Caco-2 (cell line): Measurements from ENCODE around the gene CSMD2. TPM values are rescaled to one million over a fixed set of nuclear protein-coding genes. Genes with fewer than 3 reads are reported as not detected.

Experiments used
- BruUV-seq: library from RNA; stranded (reverse); fragments of 400-500 nt; replicated peaks from 2 replicates; lab custom pipeline; 2021; lab: Mats Ljungman, UMichigan
- CTCF ChIA-PET: fragments of 300-600 bp; sonication (Branson Sonifier 250); formaldehyde crosslinking; loops from one replicate; lab custom pipeline; 2022; ENCODE audit warnings: antibody characterized with exemption; lab: Charles Lee
- POLR2A ChIA-PET: fragments of 300-600 bp; sonication (Branson Sonifier 250); formaldehyde crosslinking; loops from one replicate; lab custom pipeline; 2022; ENCODE audit warnings: antibody characterized with exemption; lab: Charles Lee
- DNase-seq, 2 experiments: peaks; one replicate each; pipeline versions ENCODE4 v3.0.0 to v3.0.0-alpha.2; 2020 to 2022
- H3K27me3 ChIP-seq: replicated peaks from 2 replicates; pipeline ENCODE4 v1.6.0; 2011; ENCODE audit warnings: low read length; ENCODE audit not compliant: control insufficient read depth, insufficient read depth
- H3K36me3 ChIP-seq: 2 replicates; pipeline ENCODE4 v1.5.1; 2011; ENCODE audit warnings: low read length; ENCODE audit not compliant: control insufficient read depth, insufficient read depth
- H3K4me1 ChIP-seq: fragments of 250-450 bp; sonication (Bioruptor Pico); 2 replicates; pipeline ENCODE4 v1.5.1; 2020; ENCODE audit warnings: mild to moderate bottlenecking
- H3K4me3 ChIP-seq: 2 replicates; pipeline ENCODE4 v1.5.1; 2011; ENCODE audit warnings: low read depth, mild to moderate bottlenecking, control low read depth, low read length
- H3K9me3 ChIP-seq: fragments of 250-450 bp; sonication (Bioruptor Pico); 2 replicates; pipeline ENCODE4 v1.5.1; 2020; ENCODE audit warnings: mild to moderate bottlenecking, moderate library complexity
- H3K27ac Mint-ChIP-seq: one replicate; pipeline ENCODE4 v1.8.0; 2022; ENCODE audit warnings: mixed read lengths; ENCODE audit not compliant: unreplicated experiment
- H3K27me3 Mint-ChIP-seq: one replicate; pipeline ENCODE4 v1.8.0; 2022; ENCODE audit warnings: mixed read lengths; ENCODE audit not compliant: insufficient read depth, unreplicated experiment
- H3K36me3 Mint-ChIP-seq: one replicate; pipeline ENCODE4 v1.8.0; 2022; ENCODE audit warnings: mild to moderate bottlenecking, mixed read lengths; ENCODE audit not compliant: insufficient read depth, unreplicated experiment
- H3K4me1 Mint-ChIP-seq: one replicate; pipeline ENCODE4 v1.8.0; 2022; ENCODE audit warnings: low read depth, mixed read lengths; ENCODE audit not compliant: unreplicated experiment
- H3K4me3 Mint-ChIP-seq: one replicate; pipeline ENCODE4 v1.8.0; 2022; ENCODE audit warnings: mild to moderate bottlenecking, moderate library complexity, mixed read lengths; ENCODE audit not compliant: unreplicated experiment
- H3K9me3 Mint-ChIP-seq: one replicate; pipeline ENCODE4 v1.8.0; 2022; ENCODE audit warnings: mixed read lengths; ENCODE audit not compliant: unreplicated experiment
- intact Hi-C: fragments of 100-400 bp; cut with micrococcal nuclease; formaldehyde crosslinking; loops from one replicate; pipeline ENCODE4 v1.10.0; 2022; ENCODE audit not compliant: unreplicated experiment
- total RNA-seq: library from RNA; stranded (reverse); gene quantifications from 2 replicates; pipeline ENCODE4 v1.2.3, GENCODE V29; 2022
- TF ChIP-seq, protein P1 (sequence below), 2 experiments: fragments of 200-600 bp in 1 of 2; IDR thresholded peaks; 1 replicate in 1 of 2; 2 replicates in 1 of 2; pipeline versions ENCODE4 v1.5.1 to v1.8.0; 2011 to 2022; ENCODE audit warnings: antibody characterized with exemption in 1 of 2, control low read depth in 1 of 2, inconsistent platforms in 1 of 2, low read depth in 1 of 2, low read length in 1 of 2, mild to moderate bottlenecking in 1 of 2, moderate library complexity in 1 of 2; ENCODE audit not compliant: insufficient read depth in 1 of 2, severe bottlenecking in 1 of 2, unreplicated experiment in 1 of 2

The CSMD2 gene
- total RNA-seq, 1 experiment from 2014 or later, result not detected

- Mint-ChIP-seq H3K36me3 (no peaks in the 10 kb centered on the region), H3K4me3 (no peak overlapping the region), H3K27me3 (peaks cover 7% of the 10 kb centered on the region), H3K27ac (no peak overlapping the region), H3K4me1 (no peaks in the 10 kb centered on the region), H3K9me3 (no peaks in the 10 kb centered on the region)
- H3K9me3 ChIP-seq, result no peaks in the 10 kb centered on the region
- ChIA-PET CTCF (no interaction called here), POLR2A (no interaction called here)
- DNase-seq, result no peak
- intact Hi-C loops, result no loop called here
- H3K36me3 ChIP-seq, result no peaks in the 10 kb centered on the region
- TF ChIP-seq, protein P1, sequence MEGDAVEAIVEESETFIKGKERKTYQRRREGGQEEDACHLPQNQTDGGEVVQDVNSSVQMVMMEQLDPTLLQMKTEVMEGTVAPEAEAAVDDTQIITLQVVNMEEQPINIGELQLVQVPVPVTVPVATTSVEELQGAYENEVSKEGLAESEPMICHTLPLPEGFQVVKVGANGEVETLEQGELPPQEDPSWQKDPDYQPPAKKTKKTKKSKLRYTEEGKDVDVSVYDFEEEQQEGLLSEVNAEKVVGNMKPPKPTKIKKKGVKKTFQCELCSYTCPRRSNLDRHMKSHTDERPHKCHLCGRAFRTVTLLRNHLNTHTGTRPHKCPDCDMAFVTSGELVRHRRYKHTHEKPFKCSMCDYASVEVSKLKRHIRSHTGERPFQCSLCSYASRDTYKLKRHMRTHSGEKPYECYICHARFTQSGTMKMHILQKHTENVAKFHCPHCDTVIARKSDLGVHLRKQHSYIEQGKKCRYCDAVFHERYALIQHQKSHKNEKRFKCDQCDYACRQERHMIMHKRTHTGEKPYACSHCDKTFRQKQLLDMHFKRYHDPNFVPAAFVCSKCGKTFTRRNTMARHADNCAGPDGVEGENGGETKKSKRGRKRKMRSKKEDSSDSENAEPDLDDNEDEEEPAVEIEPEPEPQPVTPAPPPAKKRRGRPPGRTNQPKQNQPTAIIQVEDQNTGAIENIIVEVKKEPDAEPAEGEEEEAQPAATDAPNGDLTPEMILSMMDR (IDR thresholded peaks at IDR 0.05; ENCODE audit: insufficient read depth in 1 of 2, low read depth in 1 of 2, low read length in 1 of 2, severe bottlenecking in 1 of 2, unreplicated experiment in 1 of 2), result no peak
- H3K27me3 ChIP-seq, result no peaks in the 10 kb centered on the region
- no peak overlapping the region for H3K4me3 ChIP-seq
- BruUV-seq, result no TSS peak
- no peaks in the 10 kb centered on the region for H3K4me1 ChIP-seq
These were observed 437.7 kb downstream of the CSMD2 start for GRCh38 chr1:33727310-33727709.

DNA sequence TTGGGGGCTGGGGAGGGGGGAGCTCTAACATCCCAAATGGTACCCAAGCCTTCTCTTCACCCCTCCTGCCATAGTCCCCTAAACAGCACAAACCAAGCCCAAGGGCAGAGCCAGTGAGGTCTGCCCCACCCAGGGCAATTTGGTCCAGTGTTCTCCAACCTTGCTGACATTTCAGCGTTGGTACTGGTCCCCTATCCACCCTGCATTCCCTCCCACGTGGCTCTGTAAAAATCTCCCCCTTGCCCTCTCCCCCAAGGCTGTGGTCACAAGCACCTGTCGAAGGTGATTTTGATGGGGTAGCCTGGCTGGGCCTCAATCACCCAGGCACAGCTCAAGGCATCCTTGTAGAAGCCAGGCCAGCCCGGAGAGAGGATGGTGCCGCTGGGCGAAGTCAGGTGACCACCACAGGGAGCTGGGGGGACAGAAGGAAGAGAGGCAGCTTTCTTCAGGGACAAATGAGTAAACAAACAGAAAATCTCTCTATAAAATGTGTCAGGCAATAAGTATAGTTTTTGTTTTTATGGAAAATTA, 438.7 kb downstream of the CSMD2 start:
- POLR2A ChIA-PET, result no interaction called here

DNA sequence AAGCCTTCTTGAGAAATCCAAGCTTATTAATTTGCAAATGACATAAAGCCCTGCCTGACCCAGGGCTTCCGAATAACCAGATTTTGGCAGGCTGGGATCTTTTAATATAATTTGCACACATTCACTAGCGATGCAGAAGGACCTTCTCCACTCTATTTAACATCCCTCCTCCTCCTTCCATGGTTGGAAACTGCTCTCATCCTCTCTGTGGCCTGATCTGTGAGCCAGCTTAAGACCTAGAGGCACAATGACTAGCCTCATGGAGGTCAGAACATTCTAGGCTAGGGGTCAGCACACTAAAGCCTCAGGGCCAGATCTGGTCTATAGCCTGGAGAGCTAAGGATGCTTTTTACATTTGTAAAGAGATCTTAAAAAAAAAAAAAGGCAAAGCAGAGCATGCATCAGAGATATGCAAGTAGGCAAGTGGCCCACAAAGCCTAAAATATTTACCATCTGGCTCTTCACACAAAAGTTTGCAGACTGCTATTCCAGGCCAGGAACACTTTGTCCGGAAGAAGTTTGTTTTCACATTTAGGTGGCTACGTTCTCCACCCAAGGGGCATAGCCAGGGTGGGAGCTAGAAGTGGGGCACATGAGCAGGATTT, 439.4 kb downstream of the CSMD2 start:
- Mint-ChIP-seq H3K4me1 (no peaks in the 10 kb centered on the region), H3K27me3 (peaks cover 4% of the 10 kb centered on the region), H3K9me3 (no peaks in the 10 kb centered on the region), H3K4me3 (no peak overlapping the region), H3K27ac (no peak overlapping the region), H3K36me3 (no peaks in the 10 kb centered on the region)
- Histone ChIP-seq H3K36me3 (no peaks in the 10 kb centered on the region), H3K4me3 (no peak overlapping the region), H3K4me1 (no peaks in the 10 kb centered on the region), H3K9me3 (no peaks in the 10 kb centered on the region), H3K27me3 (no peaks in the 10 kb centered on the region)
- TF ChIP-seq, protein P1 (IDR thresholded peaks at IDR 0.05; ENCODE audit: insufficient read depth in 1 of 2, low read depth in 1 of 2, low read length in 1 of 2, severe bottlenecking in 1 of 2, unreplicated experiment in 1 of 2), result no peak
- ChIA-PET CTCF (no interaction called here), POLR2A (no interaction called here)
- intact Hi-C loops, result no loop called here
- no TSS peak for BruUV-seq
- DNase-seq, result no peak

More for the DNA sequence above, 438.7 kb downstream of the CSMD2 start:
- TF ChIP-seq, protein P1 (IDR thresholded peaks at IDR 0.05; ENCODE audit: insufficient read depth in 1 of 2, low read depth in 1 of 2, low read length in 1 of 2, severe bottlenecking in 1 of 2, unreplicated experiment in 1 of 2), result no peak
- no peaks in the 10 kb centered on the region for H3K9me3 Mint-ChIP-seq
- CTCF ChIA-PET, result no interaction called here
- H3K27ac Mint-ChIP-seq, result no peak overlapping the region
- H3K4me3 Mint-ChIP-seq, result no peak overlapping the region
- H3K4me1 ChIP-seq, result no peaks in the 10 kb centered on the region
- no peaks in the 10 kb centered on the region for H3K9me3 ChIP-seq
- H3K27me3 Mint-ChIP-seq, result peaks cover 4% of the 10 kb centered on the region
- no peaks in the 10 kb centered on the region for H3K4me1 Mint-ChIP-seq
- H3K36me3 Mint-ChIP-seq, result no peaks in the 10 kb centered on the region
- no TSS peak for BruUV-seq
- intact Hi-C loops, result no loop called here
- no peaks in the 10 kb centered on the region for H3K36me3 ChIP-seq
- DNase-seq, result no peak
- H3K27me3 ChIP-seq, result no peaks in the 10 kb centered on the region
- H3K4me3 ChIP-seq, result no peak overlapping the region
